Lung (tissue), 12 donors: ENCODE data around the gene HNRNPUL1. TPM values are rescaled to one million over a fixed set of nuclear protein-coding genes. Genes with fewer than 3 reads are reported as not detected.

Experiments
- ATAC-seq: fragments of 200-7000 bp; cut with Tn5 transposase; one replicate; pipeline ENCODE4 v1.9.1; 2020; ENCODE audit warnings: moderate number of reproducible peaks; ENCODE audit not compliant: insufficient read depth, low FRiP score
- DNase-seq, 3 donors: peaks; one replicate each; pipeline ENCODE4 v3.0.0-alpha.2; 2013 to 2017
- H3K27ac ChIP-seq, 2 donors: one replicate each; pipeline ENCODE4 v1.5.1; 2013; ENCODE audit warnings: mild to moderate bottlenecking in 2 of 2, moderate library complexity in 2 of 2, control low read depth in 1 of 2, inconsistent platforms in 1 of 2, low read depth in 1 of 2, low read length in 1 of 2
- H3K27me3 ChIP-seq, 3 donors: one replicate each; pipeline ENCODE4 v1.5.1; 2013; ENCODE audit warnings: low read length in 2 of 3; ENCODE audit not compliant: control insufficient read depth in 3 of 3, insufficient read depth in 3 of 3
- H3K36me3 ChIP-seq, 4 donors: one replicate each; pipeline ENCODE4 v1.5.1; 2013; ENCODE audit warnings: low read length in 4 of 4, mild to moderate bottlenecking in 1 of 4, moderate library complexity in 1 of 4; ENCODE audit not compliant: control insufficient read depth in 4 of 4, insufficient read depth in 4 of 4
- H3K4me1 ChIP-seq, 5 donors: one replicate each; pipeline ENCODE4 v1.5.1; 2013; ENCODE audit warnings: low read length in 5 of 5, mild to moderate bottlenecking in 2 of 5, moderate library complexity in 1 of 5; ENCODE audit not compliant: control insufficient read depth in 5 of 5, insufficient read depth in 5 of 5
- H3K4me3 ChIP-seq: one replicate; pipeline ENCODE4 v1.5.1; 2013; ENCODE audit warnings: mild to moderate bottlenecking, control low read depth, moderate library complexity
- H3K9ac ChIP-seq, 2 donors: one replicate each; pipeline ENCODE4 v1.5.1; 2013; ENCODE audit warnings: low read length in 2 of 2, control low read depth in 1 of 2; ENCODE audit not compliant: insufficient read depth in 1 of 2
- H3K9me3 ChIP-seq, 4 donors: one replicate each; pipeline ENCODE4 v1.5.1; 2013; ENCODE audit warnings: low read length in 3 of 4, mild to moderate bottlenecking in 1 of 4, moderate library complexity in 1 of 4; ENCODE audit not compliant: control insufficient read depth in 4 of 4, insufficient read depth in 3 of 4
- CTCF ChIP-seq: IDR thresholded peaks from 2 replicates; pipeline ENCODE4 v1.5.1; 2012; ENCODE audit warnings: mild to moderate bottlenecking; ENCODE audit errors: control extremely low read depth, extremely low read depth
- WGBS, 2 donors: extraction: QIAGEN DNeasy Blood & Tissue Kit; methylation state at CpG; one replicate each; pipeline ENCODE4 v1.1.7; 2013; 5-methylcytosine and 5-hydroxymethylcytosine counted together
- polyA plus RNA-seq, 2 donors: library from polyadenylated mRNA; stranded (reverse); fragments of 200-250 nt; gene quantifications; one replicate each; pipeline ENCODE4 v1.2.1, GENCODE V29; 2013
- total RNA-seq, 2 donors: library from RNA; depleted of rRNA in 1 of 2; stranded (reverse); fragments of >200 nt in 1 of 2; gene quantifications; one replicate each; pipeline ENCODE4 v1.2.1, GENCODE V29; 2014 to 2021
- donor health status: control.
- donor health status: control.
- donor health status: Bipolar disorder and iron deficiency.
- donor health status: healthy.
- donor health status: DM: yes; HTN: yes; CAD: no.

The HNRNPUL1 gene
- total and polyA plus RNA-seq, 4 donors = 92.2 to 198 (median 144) TPM

- WGBS, 2 donors = 97% methylated on average over 24 of the region's 24 CpGs
- peaks cover 6 to 51% (median 38%) of the 10 kb centered on the region in 4 donors for H3K36me3 ChIP-seq
- DNase-seq (no peak), ATAC-seq (no peak)
- no peaks in the 10 kb centered on the region for H3K27me3 ChIP-seq
- H3K27ac ChIP-seq = no peak overlapping the region
- H3K4me3 ChIP-seq = no peak overlapping the region
- no peak overlapping the region for H3K9ac ChIP-seq
- H3K9me3 ChIP-seq = no peaks in the 10 kb centered on the region
- peaks cover 0 to 5% (median 4%) of the 10 kb centered on the region in 5 donors for H3K4me1 ChIP-seq
- no peak for TF ChIP-seq CTCF
These were observed 52.2 kb downstream of the HNRNPUL1 start for GRCh38 chr19:41316306-41316920.

DNA sequence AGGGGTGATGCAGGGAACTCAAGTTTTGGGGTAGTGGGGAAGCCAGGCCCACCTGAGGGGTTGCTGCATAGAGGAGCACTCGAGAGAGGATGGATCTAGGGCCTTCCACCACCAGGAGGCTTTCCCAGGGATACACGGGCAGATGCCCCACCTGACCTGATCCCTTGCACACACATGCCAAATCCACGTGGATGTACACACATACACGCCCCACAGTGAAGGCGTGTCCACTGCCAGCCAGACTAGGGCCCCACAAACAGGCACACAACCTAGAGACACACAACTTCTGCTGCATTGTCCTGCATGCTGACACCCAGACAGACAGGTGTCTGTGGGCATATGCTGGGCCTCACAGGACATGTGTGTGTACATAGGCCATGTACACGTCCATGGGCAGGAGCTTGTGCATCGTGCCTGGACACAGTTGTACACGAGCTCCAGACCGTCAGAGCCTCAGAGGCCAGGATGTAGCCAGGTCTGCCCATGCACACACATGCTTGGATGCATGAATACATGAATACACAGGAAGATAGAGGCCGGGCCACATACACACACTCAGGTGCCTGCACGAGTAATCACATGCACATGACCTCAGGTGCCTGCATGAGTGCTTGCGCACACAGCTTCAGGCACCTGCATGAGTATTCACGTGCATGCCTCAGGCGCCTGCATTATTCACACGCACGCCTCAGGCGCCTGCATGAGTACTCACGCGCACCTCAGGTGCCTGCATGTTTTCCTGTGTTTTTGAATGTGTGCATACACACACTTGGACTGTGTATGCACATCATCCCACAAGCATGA is 54.7 kb downstream of the HNRNPUL1 start:
- 86 to 92% methylated on average over 19 of the region's 19 CpGs for whole genome bisulfite sequencing, 2 donors
- H3K9me3 ChIP-seq = no peaks in the 10 kb centered on the region
- H3K27ac ChIP-seq = no peak overlapping the region
- no peaks in the 10 kb centered on the region for H3K27me3 ChIP-seq
- no peak for TF ChIP-seq CTCF
- peaks cover 6 to 50% (median 29%) of the 10 kb centered on the region in 4 donors for H3K36me3 ChIP-seq
- H3K4me1 ChIP-seq = peaks cover 0 to 13% (median 0%) of the 10 kb centered on the region in 5 donors
- H3K4me3 ChIP-seq = no peak overlapping the region
- DNase-seq (no peak), ATAC-seq (no peak)
- H3K9ac ChIP-seq = no peak overlapping the region

- Histone ChIP-seq H3K4me3 (no peak overlapping the region), H3K4me1 (peaks cover 0 to 13% (median 0%) of the 10 kb centered on the region in 5 donors), H3K9me3 (no peaks in the 10 kb centered on the region), H3K27ac (no peak overlapping the region), H3K27me3 (no peaks in the 10 kb centered on the region), H3K9ac (no peak overlapping the region), H3K36me3 (peaks cover 6 to 50% (median 28%) of the 10 kb centered on the region in 4 donors)
- ATAC-seq (no peak), DNase-seq (no peak)
- WGBS, 2 donors = 87 to 88% methylated on average over 20 of the region's 20 CpGs
- no peak for TF ChIP-seq CTCF
These were observed 55.5 kb downstream of the HNRNPUL1 start for GRCh38 chr19:41319500-41320184.
